Upper lobe of left lung (tissue), 6 donors: ENCODE data around the gene AGMO. TPM values are rescaled to one million over a fixed set of nuclear protein-coding genes. Genes with fewer than 3 reads are reported as not detected.

Experiments
- ATAC-seq, 2 donors: fragments of 200-7000 bp; cut with Tn5 transposase; one replicate each; pipeline ENCODE4 v1.9.1; 2022; ENCODE audit warnings: mild to moderate bottlenecking in 2 of 2, moderate library complexity in 2 of 2; ENCODE audit not compliant: low FRiP score in 2 of 2
- DNase-seq, 2 donors: peaks; one replicate each; pipeline ENCODE4 v3.0.0-alpha.2; 2019 to 2020
- H3K27ac ChIP-seq, 4 donors: fragments of 200-600 bp; sonication (generic); one replicate each; pipeline ENCODE4 v1.5.1; 2016 to 2019
- H3K27me3 ChIP-seq, 4 donors: fragments of 200-600 bp; sonication (generic); one replicate each; pipeline ENCODE4 v1.5.1; 2017 to 2019
- H3K36me3 ChIP-seq, 4 donors: fragments of 200-600 bp; sonication (generic); one replicate each; pipeline ENCODE4 v1.5.1; 2016 to 2019
- H3K4me1 ChIP-seq, 4 donors: fragments of 200-600 bp; sonication (generic); one replicate each; pipeline ENCODE4 v1.5.1; 2018 to 2019
- H3K4me3 ChIP-seq, 4 donors: fragments of 200-600 bp; sonication (generic); one replicate each; pipeline ENCODE4 v1.5.1; 2017 to 2019; ENCODE audit warnings: mild to moderate bottlenecking in 2 of 4, moderate library complexity in 1 of 4
- H3K9me3 ChIP-seq, 4 donors: fragments of 200-600 bp; sonication (generic); one replicate each; pipeline ENCODE4 v1.5.1; 2018 to 2019
- CTCF ChIP-seq, 6 experiments: fragments of 450-650 bp in 4 of 6; fragments of 200-600 bp in 2 of 6; sonication (generic) in 2 of 6; IDR thresholded peaks; one replicate each; pipeline ENCODE4 v1.5.1; 2016 to 2019; ENCODE audit warnings: antibody characterized with exemption in 6 of 6
- EP300 ChIP-seq, 4 donors: sonication (generic); formaldehyde crosslinking; IDR thresholded peaks; one replicate each; pipeline ENCODE4 v1.5.1; 2017; ENCODE audit warnings: antibody characterized with exemption in 4 of 4, control low read depth in 2 of 4
- POLR2A ChIP-seq, 4 donors: fragments of 450-650 bp; IDR thresholded peaks; one replicate each; pipeline ENCODE4 v1.5.1; 2016 to 2017; ENCODE audit warnings: antibody characterized with exemption in 4 of 4, mild to moderate bottlenecking in 2 of 4
- POLR2AphosphoS5 ChIP-seq, 2 donors: sonication (generic); formaldehyde crosslinking; IDR thresholded peaks; one replicate each; pipeline ENCODE4 v1.5.1; 2017; ENCODE audit warnings: antibody characterized with exemption in 2 of 2
- WGBS, 2 donors: methylation state at CpG; one replicate each; pipeline ENCODE4 v1.1.5; 2017 to 2018; 5-methylcytosine and 5-hydroxymethylcytosine counted together
- total RNA-seq, 6 donors: library from RNA; depleted of rRNA in 4 of 6; stranded (reverse); fragments of >200 nt in 4 of 6; gene quantifications; one replicate each; pipeline versions ENCODE4 v1.1.0 to v1.2.1, GENCODE V29; 2016 to 2021
- donor health status: DM: no; HTN: no; CAD: no; lungs with moderate emphysema.
- donor health status: DM: no; HTN: yes; CAD: no; lungs with severe emphysema.

Gene AGMO
- total RNA-seq, 6 donors from 2014 or later: 0.17 to 3.0 (median 0.20) TPM; not detected in 3

- no peaks in the 10 kb centered on the region for H3K36me3 ChIP-seq
- TF ChIP-seq EP300 (IDR thresholded peaks at IDR 0.05): no peak
- no peak for TF ChIP-seq POLR2A (IDR thresholded peaks at IDR 0.05)
- no peak for TF ChIP-seq POLR2AphosphoS5 (IDR thresholded peaks at IDR 0.05)
- TF ChIP-seq CTCF (IDR thresholded peaks at IDR 0.05): no peak
- DNase-seq (no peak), ATAC-seq (no peak)
- H3K4me3 ChIP-seq: no peak overlapping the region
- H3K27ac ChIP-seq: no peak overlapping the region
- WGBS, 2 donors: 79 to 85% methylated on average over 1 of the region's 1 CpG
- no peaks in the 10 kb centered on the region for H3K27me3 ChIP-seq
- H3K4me1 ChIP-seq: no peaks in the 10 kb centered on the region
- H3K9me3 ChIP-seq: no peaks in the 10 kb centered on the region
Measured at GRCh38 chr7:15487896-15488295, 73.9 kb downstream of the AGMO start.

- no peaks in the 10 kb centered on the region for H3K27me3 ChIP-seq
- H3K4me1 ChIP-seq: no peaks in the 10 kb centered on the region
- no peak overlapping the region for H3K27ac ChIP-seq
- ATAC-seq (no peak), DNase-seq (no peak)
- H3K36me3 ChIP-seq: no peaks in the 10 kb centered on the region
- H3K9me3 ChIP-seq: no peaks in the 10 kb centered on the region
- 55 to 57% methylated on average over 5 of the region's 5 CpGs for WGBS, 2 donors
- no peak overlapping the region for H3K4me3 ChIP-seq
- TF ChIP-seq EP300 (IDR thresholded peaks at IDR 0.05): no peak
Measured at GRCh38 chr7:15485998-15486397, 75.8 kb downstream of the AGMO start.

- 66 to 69% methylated on average over 5 of the region's 5 CpGs for WGBS, 2 donors
- no peak for DNase-seq
- Histone ChIP-seq H3K27ac (no peak overlapping the region), H3K4me3 (no peak overlapping the region), H3K36me3 (no peaks in the 10 kb centered on the region), H3K9me3 (no peaks in the 10 kb centered on the region), H3K4me1 (no peaks in the 10 kb centered on the region), H3K27me3 (no peaks in the 10 kb centered on the region)
- ATAC-seq: no peak
- TF ChIP-seq POLR2A (IDR thresholded peaks at IDR 0.05) (no peak), EP300 (IDR thresholded peaks at IDR 0.05) (no peak), CTCF (IDR thresholded peaks at IDR 0.05) (no peak), POLR2AphosphoS5 (IDR thresholded peaks at IDR 0.05) (no peak)
Measured at GRCh38 chr7:15485431-15485830, 76.4 kb downstream of the AGMO start.

GRCh38 chr7:15481132-15481531, 80.7 kb downstream of the AGMO start:
- Histone ChIP-seq H3K27me3 (no peaks in the 10 kb centered on the region), H3K9me3 (no peaks in the 10 kb centered on the region), H3K4me3 (no peak overlapping the region), H3K4me1 (no peaks in the 10 kb centered on the region), H3K36me3 (no peaks in the 10 kb centered on the region), H3K27ac (no peak overlapping the region)
- TF ChIP-seq POLR2AphosphoS5 (IDR thresholded peaks at IDR 0.05): no peak
- TF ChIP-seq CTCF (IDR thresholded peaks at IDR 0.05): no peak
- no peak for TF ChIP-seq POLR2A (IDR thresholded peaks at IDR 0.05)
- peak in 1 of 2 donors; percentile 55 for ATAC-seq
- 28 to 53% methylated on average over 2 of the region's 2 CpGs for WGBS, 2 donors
- DNase-seq: no peak

- TF ChIP-seq CTCF (IDR thresholded peaks at IDR 0.05) (no peak), POLR2A (IDR thresholded peaks at IDR 0.05) (no peak), POLR2AphosphoS5 (IDR thresholded peaks at IDR 0.05) (no peak), EP300 (IDR thresholded peaks at IDR 0.05) (no peak)
- WGBS, 2 donors: 84 to 86% methylated on average over 4 of the region's 4 CpGs
Measured at GRCh38 chr7:15478401-15478800, 83.4 kb downstream of the AGMO start.

More at GRCh38 chr7:15478401-15478800, 83.4 kb downstream of the AGMO start:
- Histone ChIP-seq H3K4me3 (no peak overlapping the region), H3K9me3 (no peaks in the 10 kb centered on the region), H3K27ac (no peak overlapping the region), H3K36me3 (no peaks in the 10 kb centered on the region), H3K4me1 (no peaks in the 10 kb centered on the region), H3K27me3 (no peaks in the 10 kb centered on the region)
- DNase-seq: no peak
- no peak for ATAC-seq
